ENCODE data around the gene KPNB1. TPM values are rescaled to one million over a fixed set of nuclear protein-coding genes. Genes with fewer than 3 reads are reported as not detected.

Gene KPNB1
- total RNA-seq, 2 experiments from 2014 or later: 589 to 605 TPM

DNA sequence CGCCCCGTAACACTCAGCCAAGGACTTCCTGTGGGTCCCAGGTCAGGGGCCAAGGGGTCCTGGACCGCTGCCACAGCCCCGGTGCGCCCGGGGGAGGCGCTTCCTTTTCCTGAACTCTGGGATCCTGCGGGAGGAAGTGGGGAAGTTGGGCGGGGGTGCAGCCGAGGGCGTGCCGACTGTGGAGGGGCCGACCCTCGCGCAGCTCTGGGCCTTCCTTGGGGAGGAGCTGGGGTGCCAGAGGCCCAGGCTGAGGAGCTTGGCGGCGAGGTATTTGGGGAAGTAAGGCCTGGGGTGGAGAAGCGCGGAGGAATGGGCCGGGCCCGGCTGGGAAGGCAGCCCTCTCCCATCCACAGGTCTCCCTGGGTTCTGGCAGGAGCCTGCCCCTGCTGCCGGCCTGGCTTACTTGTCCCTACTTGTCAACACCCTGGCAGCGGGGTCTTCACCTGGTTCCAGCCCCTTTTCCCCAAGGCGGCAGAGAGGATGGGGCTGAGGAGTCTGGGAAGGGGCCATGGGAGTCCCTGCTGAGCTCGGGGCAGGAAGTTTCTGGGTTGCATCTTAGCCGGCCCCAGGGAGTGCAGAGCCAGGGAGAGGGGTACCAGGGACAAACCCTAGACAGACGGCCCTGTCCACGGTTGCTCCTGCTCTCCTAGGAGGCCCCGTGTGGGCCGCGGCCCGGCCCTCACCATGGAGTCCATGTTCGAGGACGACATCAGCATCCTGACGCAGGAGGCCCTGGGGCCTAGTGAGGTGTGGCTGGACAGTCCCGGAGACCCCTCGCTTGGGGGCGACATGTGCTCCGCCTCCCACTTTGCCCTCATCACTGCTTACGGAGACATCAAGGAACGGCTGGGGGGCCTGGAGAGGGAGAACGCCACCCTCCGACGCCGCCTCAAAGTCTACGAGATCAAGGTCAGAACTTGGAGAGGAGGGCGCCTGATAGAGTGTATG lies 46.0 kb downstream of the KPNB1 start:
- peak overlapping the region; percentile 84 for H3K27ac Mint-ChIP-seq
- POLR2A ChIA-PET: interaction anchor here (0.9 to 18.8 kb wide), 8 partner anchors 8 to 46 kb away, joined by 3 to 493 read pairs (median 14); partner anchors contain the start of genes KPNB1 and TBX21

DNA sequence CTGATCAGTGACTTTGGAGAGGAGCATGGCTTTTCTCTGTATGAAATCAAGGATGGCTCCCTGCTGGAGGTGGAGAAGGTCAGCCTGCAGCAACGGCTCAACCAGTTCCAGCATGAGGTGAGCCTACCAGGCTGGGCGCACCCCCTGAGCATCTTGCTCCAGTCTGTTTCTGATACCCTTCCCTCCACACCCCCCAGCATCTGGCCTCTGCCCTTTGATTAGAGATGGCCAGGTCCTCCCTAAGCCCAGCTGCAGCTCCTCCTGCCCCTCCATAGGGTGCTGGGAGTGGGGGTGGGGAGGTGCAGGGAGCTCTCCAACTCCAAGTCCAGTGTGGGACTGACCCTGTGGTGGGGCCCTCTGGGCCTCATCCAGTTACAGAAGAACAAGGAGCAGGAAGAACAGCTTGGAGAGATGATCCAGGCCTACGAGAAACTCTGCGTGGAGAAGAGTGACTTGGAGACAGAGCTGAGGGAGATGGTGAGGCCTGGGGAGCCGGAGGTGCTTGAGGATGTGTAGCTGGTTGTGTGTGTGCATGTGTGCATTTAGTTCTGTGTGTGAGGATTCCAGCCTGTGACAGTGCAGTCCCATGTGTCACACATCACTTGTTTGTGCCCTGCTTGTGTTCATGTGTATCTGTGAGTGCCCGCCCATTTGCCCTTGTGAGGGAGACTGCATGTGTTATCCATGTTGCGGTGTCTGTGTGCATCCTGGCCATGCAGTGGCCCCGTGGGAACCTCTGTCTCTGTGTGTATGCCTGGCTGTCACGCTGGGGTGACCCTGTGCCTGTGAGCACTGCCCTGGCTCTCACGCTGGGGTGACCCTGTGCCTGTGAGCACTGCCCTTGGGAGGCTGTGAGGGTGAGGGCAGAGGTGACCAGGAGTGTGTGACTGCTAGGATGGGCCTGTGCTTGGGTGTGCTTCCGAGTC lies 47.3 kb downstream of the KPNB1 start:
- TF ChIP-seq, protein P1, sequence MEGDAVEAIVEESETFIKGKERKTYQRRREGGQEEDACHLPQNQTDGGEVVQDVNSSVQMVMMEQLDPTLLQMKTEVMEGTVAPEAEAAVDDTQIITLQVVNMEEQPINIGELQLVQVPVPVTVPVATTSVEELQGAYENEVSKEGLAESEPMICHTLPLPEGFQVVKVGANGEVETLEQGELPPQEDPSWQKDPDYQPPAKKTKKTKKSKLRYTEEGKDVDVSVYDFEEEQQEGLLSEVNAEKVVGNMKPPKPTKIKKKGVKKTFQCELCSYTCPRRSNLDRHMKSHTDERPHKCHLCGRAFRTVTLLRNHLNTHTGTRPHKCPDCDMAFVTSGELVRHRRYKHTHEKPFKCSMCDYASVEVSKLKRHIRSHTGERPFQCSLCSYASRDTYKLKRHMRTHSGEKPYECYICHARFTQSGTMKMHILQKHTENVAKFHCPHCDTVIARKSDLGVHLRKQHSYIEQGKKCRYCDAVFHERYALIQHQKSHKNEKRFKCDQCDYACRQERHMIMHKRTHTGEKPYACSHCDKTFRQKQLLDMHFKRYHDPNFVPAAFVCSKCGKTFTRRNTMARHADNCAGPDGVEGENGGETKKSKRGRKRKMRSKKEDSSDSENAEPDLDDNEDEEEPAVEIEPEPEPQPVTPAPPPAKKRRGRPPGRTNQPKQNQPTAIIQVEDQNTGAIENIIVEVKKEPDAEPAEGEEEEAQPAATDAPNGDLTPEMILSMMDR (IDR thresholded peaks at IDR 0.05): no peak
- Mint-ChIP-seq H3K9me3 (no peaks in the 10 kb centered on the region), H3K4me1 (ENCODE audit: low read depth) (peaks cover 69% of the 10 kb centered on the region), H3K27ac (peak overlapping the region; percentile 17), H3K36me3 (ENCODE audit: low read depth) (peaks cover 6% of the 10 kb centered on the region), H3K27me3 (no peaks in the 10 kb centered on the region), H3K4me3 (peak overlapping the region; percentile 82)
- ChIA-PET CTCF (interaction anchor here (0.7 to 19.3 kb wide), 14 partner anchors 9 to 107 kb away, joined by 3 to 424 read pairs (median 5); partner anchors contain the start of genes KPNB1 and TBX21), POLR2A (interaction anchor here (0.9 to 18.8 kb wide), 7 partner anchors 10 to 46 kb away, joined by 3 to 493 read pairs (median 5); partner anchors contain the start of genes KPNB1 and TBX21)
- DNase-seq: no peak
- ATAC-seq: no peak
- intact Hi-C loops (cut with micrococcal nuclease): loop anchor here (5.0 kb wide), 2 partner anchors 35 to 105 kb away; partner anchors contain the start of gene TBX21

More for the DNA sequence above, 46.0 kb downstream of the KPNB1 start:
- TF ChIP-seq, protein P1 (IDR thresholded peaks at IDR 0.05): no peak
- H3K4me1 Mint-ChIP-seq (ENCODE audit: low read depth): peaks cover 59% of the 10 kb centered on the region
- peak overlapping the region; percentile 82 for H3K4me3 Mint-ChIP-seq
- intact Hi-C loops (cut with micrococcal nuclease): loop anchor here (5.0 kb wide), 2 partner anchors 37 to 107 kb away; partner anchors contain the start of gene TBX21
- no peaks in the 10 kb centered on the region for H3K27me3 Mint-ChIP-seq
- no peak for DNase-seq
- ATAC-seq: no peak
- no peaks in the 10 kb centered on the region for H3K9me3 Mint-ChIP-seq
- H3K36me3 Mint-ChIP-seq (ENCODE audit: low read depth): peaks cover 6% of the 10 kb centered on the region
- CTCF ChIA-PET: interaction anchor here (0.8 to 19.3 kb wide), 7 partner anchors 23 to 96 kb away, joined by 3 to 424 read pairs (median 4); partner anchors contain the start of genes KPNB1 and TBX21

DNA sequence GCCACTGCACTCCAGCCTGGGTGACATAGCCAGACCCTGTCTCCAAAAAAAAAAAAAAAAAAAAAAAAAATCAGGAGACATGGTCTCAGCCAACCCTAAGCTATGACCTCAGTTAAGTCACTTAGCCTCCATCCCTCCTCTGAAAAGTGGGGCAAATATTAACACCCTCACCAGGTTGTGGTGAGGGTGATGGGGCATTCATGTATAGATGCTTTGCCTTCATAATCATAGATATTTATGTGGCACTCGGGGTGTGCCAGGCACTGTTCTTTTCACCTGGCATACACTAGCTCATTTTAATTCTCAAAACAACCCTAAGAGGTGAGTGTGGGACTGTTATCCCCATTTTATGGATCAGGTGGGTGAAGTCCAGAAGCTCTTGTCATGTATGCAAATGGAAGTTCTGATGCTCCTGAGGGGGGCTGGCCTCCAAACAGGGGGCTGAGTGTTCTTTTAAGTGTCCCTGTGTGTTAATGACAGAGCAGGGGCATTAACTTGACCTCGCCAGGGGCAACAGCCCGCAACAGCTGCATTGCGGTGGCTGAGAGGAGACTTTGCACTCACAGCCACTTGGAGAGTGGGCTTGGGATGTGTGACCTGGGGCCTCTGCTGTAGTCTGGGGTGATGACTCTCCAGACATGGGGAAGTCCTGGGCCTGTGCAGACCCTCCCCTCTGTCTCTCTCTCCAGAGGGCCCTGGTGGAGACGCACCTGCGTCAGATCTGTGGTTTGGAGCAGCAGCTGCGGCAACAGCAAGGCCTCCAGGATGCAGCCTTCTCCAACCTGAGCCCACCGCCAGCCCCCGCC lies 48.4 kb downstream of the KPNB1 start:
- Mint-ChIP-seq H3K4me1 (ENCODE audit: low read depth) (peaks cover 69% of the 10 kb centered on the region), H3K27ac (no peak overlapping the region), H3K9me3 (no peaks in the 10 kb centered on the region), H3K4me3 (no peak overlapping the region), H3K36me3 (ENCODE audit: low read depth) (peaks cover 6% of the 10 kb centered on the region), H3K27me3 (no peaks in the 10 kb centered on the region)
- TF ChIP-seq, protein P1 (IDR thresholded peaks at IDR 0.05): no peak
- ATAC-seq (no peak), DNase-seq (no peak)
- CTCF ChIA-PET: interaction anchor here (0.8 to 19.3 kb wide), 17 partner anchors 10 to 149 kb away, joined by 3 to 424 read pairs (median 5); partner anchors contain the start of gene TBX21
- intact Hi-C loops (cut with micrococcal nuclease): loop anchor here (2.0 to 5.0 kb wide), 3 partner anchors 34 to 104 kb away; partner anchors contain the start of gene TBX21
- POLR2A ChIA-PET: interaction anchor here (0.6 to 18.8 kb wide), 5 partner anchors 11 to 36 kb away, joined by 3 to 493 read pairs (median 5); partner anchors contain the start of gene TBX21
